ENCODE data around the gene PLP2. TPM values are rescaled to one million over a fixed set of nuclear protein-coding genes. Genes with fewer than 3 reads are reported as not detected.

PLP2 gene
- total and polyA plus RNA-seq, 2 of the 4 experiments (the other 2 are of a cell fraction): 22.6 to 156 TPM

DNA sequence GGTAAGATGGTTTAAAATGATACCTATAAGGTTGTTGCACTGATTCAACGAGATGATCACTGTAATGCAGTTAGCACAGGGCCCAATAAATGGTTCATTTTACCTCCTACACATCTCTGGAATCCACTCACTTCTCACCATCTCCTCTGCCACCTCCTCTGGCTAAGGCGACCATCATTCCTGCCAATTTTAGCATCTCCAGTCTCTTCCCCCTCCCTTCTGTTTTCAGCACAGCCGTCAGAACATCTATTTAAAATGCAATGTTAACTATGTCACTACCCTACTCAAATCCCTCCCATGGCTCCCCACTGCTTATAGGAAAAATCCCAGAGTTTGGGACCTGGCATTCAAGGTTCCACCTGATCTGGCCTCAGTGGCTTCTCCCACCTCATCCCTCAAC lies 31.8 kb downstream of the PLP2 start:
- no peak for DNase-seq

More for the DNA sequence above, 31.8 kb downstream of the PLP2 start:
- Histone ChIP-seq H4K8ac (ENCODE audit: low read depth in 2 of 2, low read length in 2 of 2) (no peak overlapping the region), H3K36me3 (ENCODE audit: control insufficient read depth, insufficient read depth, low read length) (no peaks in the 10 kb centered on the region), H2BK20ac (ENCODE audit: low read depth, low read length) (no peak overlapping the region), H2BK120ac (ENCODE audit: low read depth, low read length) (no peak overlapping the region), H4K5ac (ENCODE audit: low read depth, low read length) (no peak overlapping the region), H2AK9ac (replicated peaks; ENCODE audit: low read depth, low read length, poor library complexity) (no peak overlapping the region), H3K9ac (ENCODE audit: low read depth, low read length) (no peak overlapping the region), H3K18ac (ENCODE audit: low read depth, low read length) (no peak overlapping the region), H2BK15ac (ENCODE audit: low read depth, low read length) (no peak overlapping the region), H4K20me1 (ENCODE audit: insufficient read depth, low read length) (no peaks in the 10 kb centered on the region), H3K9me3 (ENCODE audit: control insufficient read depth, insufficient read depth, low read length) (no peaks in the 10 kb centered on the region), H2BK5ac (ENCODE audit: low read depth, low read length, poor library complexity, severe bottlenecking) (no peak overlapping the region), H3K23ac (ENCODE audit: low read depth, low read length) (no peak overlapping the region), H3K4ac (ENCODE audit: low read depth, low read length) (no peak overlapping the region), H3K4me3 (ENCODE audit: insufficient read depth, low read depth, low read length) (no peak overlapping the region), H3K9me1 (ENCODE audit: insufficient read depth, low read length) (no peaks in the 10 kb centered on the region), H3K27me3 (ENCODE audit: control insufficient read depth, insufficient read depth, low read length) (peaks cover 15% of the 10 kb centered on the region), H3K27ac (ENCODE audit: insufficient read depth, low read length) (no peak overlapping the region), H3K14ac (replicated peaks; ENCODE audit: low read depth, low read length) (no peak overlapping the region), H4K91ac (ENCODE audit: insufficient read depth, low read depth, low read length) (no peak overlapping the region), H3K4me2 (ENCODE audit: low read depth, low read length) (no peak overlapping the region), H3K4me1 (ENCODE audit: control insufficient read depth, insufficient read depth, low read length) (no peaks in the 10 kb centered on the region), H2AK5ac (ENCODE audit: low read depth, low read length) (no peak overlapping the region), H2AFZ (replicated peaks; ENCODE audit: low read length, poor library complexity) (no peak overlapping the region), H3K79me1 (ENCODE audit: low read depth in 1 of 2, low read length in 2 of 2) (no peaks in the 10 kb centered on the region), H3K56ac (ENCODE audit: extremely low read depth, insufficient read depth, low read length) (no peak overlapping the region)
- intact Hi-C loops (cut with micrococcal nuclease): no loop called here
- in situ Hi-C loops (cut with MboI; ENCODE audit: low sequenced_read_pairs): no loop called here
- ATAC-seq (ENCODE audit: low read depth): no peak
- 24% methylated on average over 3 of the region's 3 CpGs; no CpG with 5 or more reads in 1 of the 2 experiments for WGBS, 2 experiments (ENCODE audit: extremely low coverage in 2 of 2, insufficient read length in 1 of 2)
- CTCF ChIA-PET: interaction anchor here (1.0 kb wide), 1 partner anchor 11 kb away, joined by 3 read pairs; no protein-coding TSS in a partner anchor
- POLR2A ChIA-PET (ENCODE audit: unreplicated experiment): no interaction called here
- TF ChIP-seq CEBPB (IDR thresholded peaks at IDR 0.05; ENCODE audit: low read depth, low read length) (no peak), RAD21 (IDR thresholded peaks at IDR 0.05; ENCODE audit: low read length) (no peak), MXI1 (IDR thresholded peaks at IDR 0.05; ENCODE audit: borderline replicate concordance, low read depth, low read length) (no peak), RCOR1 (IDR thresholded peaks at IDR 0.05; ENCODE audit: insufficient replicate concordance, low read length) (no peak), MAFK (IDR thresholded peaks at IDR 0.05; ENCODE audit: low read depth, low read length) (no peak), FOS (IDR thresholded peaks at IDR 0.05; ENCODE audit: low read depth, low read length) (no peak), BHLHE40 (IDR thresholded peaks at IDR 0.05; ENCODE audit: low read depth, low read length) (no peak), CHD1 (IDR thresholded peaks at IDR 0.05; ENCODE audit: low read depth, low read length) (no peak), SMC3 (IDR thresholded peaks at IDR 0.05; ENCODE audit: low read depth, low read length) (no peak), MAZ (IDR thresholded peaks at IDR 0.05; ENCODE audit: borderline replicate concordance, low read depth, low read length) (no peak), POLR2A (IDR thresholded peaks at IDR 0.05; ENCODE audit: low read depth, low read length) (no peak), RFX5 (IDR thresholded peaks at IDR 0.05; ENCODE audit: low read depth, low read length) (no peak)
- TF ChIP-seq, protein P1, sequence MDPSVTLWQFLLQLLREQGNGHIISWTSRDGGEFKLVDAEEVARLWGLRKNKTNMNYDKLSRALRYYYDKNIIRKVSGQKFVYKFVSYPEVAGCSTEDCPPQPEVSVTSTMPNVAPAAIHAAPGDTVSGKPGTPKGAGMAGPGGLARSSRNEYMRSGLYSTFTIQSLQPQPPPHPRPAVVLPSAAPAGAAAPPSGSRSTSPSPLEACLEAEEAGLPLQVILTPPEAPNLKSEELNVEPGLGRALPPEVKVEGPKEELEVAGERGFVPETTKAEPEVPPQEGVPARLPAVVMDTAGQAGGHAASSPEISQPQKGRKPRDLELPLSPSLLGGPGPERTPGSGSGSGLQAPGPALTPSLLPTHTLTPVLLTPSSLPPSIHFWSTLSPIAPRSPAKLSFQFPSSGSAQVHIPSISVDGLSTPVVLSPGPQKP (IDR thresholded peaks at IDR 0.05; ENCODE audit: borderline replicate concordance, low read depth, low read length): no peak
- TF ChIP-seq, protein P2, sequence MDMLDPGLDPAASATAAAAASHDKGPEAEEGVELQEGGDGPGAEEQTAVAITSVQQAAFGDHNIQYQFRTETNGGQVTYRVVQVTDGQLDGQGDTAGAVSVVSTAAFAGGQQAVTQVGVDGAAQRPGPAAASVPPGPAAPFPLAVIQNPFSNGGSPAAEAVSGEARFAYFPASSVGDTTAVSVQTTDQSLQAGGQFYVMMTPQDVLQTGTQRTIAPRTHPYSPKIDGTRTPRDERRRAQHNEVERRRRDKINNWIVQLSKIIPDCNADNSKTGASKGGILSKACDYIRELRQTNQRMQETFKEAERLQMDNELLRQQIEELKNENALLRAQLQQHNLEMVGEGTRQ (IDR thresholded peaks at IDR 0.05; ENCODE audit: low read depth, low read length): no peak
- BruUV-seq (replicated peaks): no TSS peak
- dilution Hi-C loops (cut with HindIII; ENCODE audit: low sequenced_read_pairs, unreplicated experiment): no loop called here

Data from IMR-90 (cell line).